ENCODE measurements around the gene COTL1.

COTL1 gene

DNA sequence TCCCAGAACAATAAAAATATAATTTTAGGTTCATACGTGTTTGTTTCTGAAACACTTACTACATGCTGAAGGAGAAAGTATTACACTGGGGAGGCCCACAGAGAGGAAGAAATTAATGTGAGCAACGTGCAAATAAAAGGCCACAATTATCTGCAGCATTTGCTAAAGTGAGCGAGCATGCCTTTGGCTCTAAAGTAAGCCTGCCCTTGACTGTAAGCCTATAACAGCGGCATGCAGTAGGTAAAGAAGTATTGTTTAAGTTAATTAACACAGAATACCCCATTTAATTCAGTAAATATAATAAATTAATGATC lies 13.2 kb upstream of the COTL1 start:
- Histone ChIP-seq H3K9me3 (replicated peaks; ENCODE audit: insufficient read depth, low read length) (no peaks in the 10 kb centered on the region), H3F3A (ENCODE audit: insufficient read depth, low read length) (peaks cover 8% of the 10 kb centered on the region), H3K79me2 (ENCODE audit: low read length) (no peaks in the 10 kb centered on the region), H3K4me2 (ENCODE audit: low read depth, low read length) (peak overlapping the region; percentile 29; the same call in 1 of the 2 replicates), H3K4me3 (ENCODE audit: low read length) (no peak overlapping the region), H3K27ac (ENCODE audit: low read length) (no peak overlapping the region), H3K36me3 (replicated peaks; ENCODE audit: insufficient read depth, low read length) (no peaks in the 10 kb centered on the region), H3K9ac (ENCODE audit: low read length) (no peak overlapping the region), H4K20me1 (ENCODE audit: insufficient read depth, low read length) (no peaks in the 10 kb centered on the region), H2AFZ (ENCODE audit: low read length) (no peak overlapping the region), H3K4me1 (ENCODE audit: low read length) (peaks cover 6% of the 10 kb centered on the region), H3K27me3 (replicated peaks; ENCODE audit: insufficient read depth, low read length) (no peaks in the 10 kb centered on the region), H3K9me2 (replicated peaks; ENCODE audit: insufficient read depth, low read length) (no peaks in the 10 kb centered on the region)
- TF ChIP-seq, protein P1, sequence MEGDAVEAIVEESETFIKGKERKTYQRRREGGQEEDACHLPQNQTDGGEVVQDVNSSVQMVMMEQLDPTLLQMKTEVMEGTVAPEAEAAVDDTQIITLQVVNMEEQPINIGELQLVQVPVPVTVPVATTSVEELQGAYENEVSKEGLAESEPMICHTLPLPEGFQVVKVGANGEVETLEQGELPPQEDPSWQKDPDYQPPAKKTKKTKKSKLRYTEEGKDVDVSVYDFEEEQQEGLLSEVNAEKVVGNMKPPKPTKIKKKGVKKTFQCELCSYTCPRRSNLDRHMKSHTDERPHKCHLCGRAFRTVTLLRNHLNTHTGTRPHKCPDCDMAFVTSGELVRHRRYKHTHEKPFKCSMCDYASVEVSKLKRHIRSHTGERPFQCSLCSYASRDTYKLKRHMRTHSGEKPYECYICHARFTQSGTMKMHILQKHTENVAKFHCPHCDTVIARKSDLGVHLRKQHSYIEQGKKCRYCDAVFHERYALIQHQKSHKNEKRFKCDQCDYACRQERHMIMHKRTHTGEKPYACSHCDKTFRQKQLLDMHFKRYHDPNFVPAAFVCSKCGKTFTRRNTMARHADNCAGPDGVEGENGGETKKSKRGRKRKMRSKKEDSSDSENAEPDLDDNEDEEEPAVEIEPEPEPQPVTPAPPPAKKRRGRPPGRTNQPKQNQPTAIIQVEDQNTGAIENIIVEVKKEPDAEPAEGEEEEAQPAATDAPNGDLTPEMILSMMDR (IDR thresholded peaks at IDR 0.05; ENCODE audit: low read length), result no peak
- no peak for TF ChIP-seq EZH2 (optimal IDR thresholded peaks at IDR 0.05; ENCODE audit: low read depth, low read length)
- TF ChIP-seq EZH2phosphoT487 (IDR thresholded peaks at IDR 0.05; ENCODE audit: low read length), result no peak
- no peak for DNase-seq

DNA sequence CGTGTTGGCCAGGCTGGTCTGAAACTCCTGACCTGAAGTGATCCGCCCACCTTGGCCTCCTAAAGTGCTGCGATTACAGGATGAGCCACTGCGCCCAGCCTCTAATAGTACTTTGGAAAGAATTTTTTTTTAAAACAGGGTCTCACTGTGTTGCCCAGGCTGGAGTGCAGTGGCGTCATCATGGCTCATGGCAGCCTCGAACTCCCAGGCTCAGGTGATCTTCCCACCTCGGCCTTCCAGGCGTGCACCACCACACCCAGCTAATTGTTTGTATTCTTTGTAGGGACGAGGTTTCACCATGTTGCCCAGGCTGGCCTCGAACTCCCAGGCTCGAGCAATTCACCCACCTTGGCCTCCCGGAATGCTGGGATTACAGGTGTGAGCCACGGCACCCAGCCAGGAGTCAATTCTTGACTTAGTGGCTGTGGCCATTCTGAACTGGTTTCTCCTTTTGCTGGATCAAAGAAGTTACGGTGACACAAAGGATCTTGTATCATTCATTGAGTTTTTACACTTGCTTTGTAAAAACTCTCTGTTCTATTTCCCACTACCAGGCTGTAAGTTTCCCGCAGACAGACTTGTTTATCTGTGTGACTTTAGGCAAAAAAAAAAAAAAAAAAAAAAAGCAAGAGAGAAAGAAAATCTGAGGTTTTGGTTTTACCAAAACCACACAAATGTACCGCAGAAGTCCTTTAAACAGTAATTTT lies 12.7 kb upstream of the COTL1 start:
- Histone ChIP-seq H3K27me3 (replicated peaks; ENCODE audit: insufficient read depth, low read length) (no peaks in the 10 kb centered on the region), H3K27ac (ENCODE audit: low read length) (no peak overlapping the region), H3K9me2 (replicated peaks; ENCODE audit: insufficient read depth, low read length) (no peaks in the 10 kb centered on the region), H3K4me3 (ENCODE audit: low read length) (no peak overlapping the region), H3K9ac (ENCODE audit: low read length) (no peak overlapping the region), H3F3A (ENCODE audit: insufficient read depth, low read length) (peaks cover 8% of the 10 kb centered on the region), H4K20me1 (ENCODE audit: insufficient read depth, low read length) (no peaks in the 10 kb centered on the region), H3K79me2 (ENCODE audit: low read length) (no peaks in the 10 kb centered on the region), H3K4me2 (ENCODE audit: low read depth, low read length) (peak overlapping the region; percentile 29; the same call in 1 of the 2 replicates), H3K4me1 (ENCODE audit: low read length) (peaks cover 6% of the 10 kb centered on the region), H3K36me3 (replicated peaks; ENCODE audit: insufficient read depth, low read length) (no peaks in the 10 kb centered on the region), H3K9me3 (replicated peaks; ENCODE audit: insufficient read depth, low read length) (no peaks in the 10 kb centered on the region), H2AFZ (ENCODE audit: low read length) (no peak overlapping the region)
- DNase-seq, result peak; percentile 54
- no peak for TF ChIP-seq EZH2 (optimal IDR thresholded peaks at IDR 0.05; ENCODE audit: low read depth, low read length)
- no peak for TF ChIP-seq EZH2phosphoT487 (IDR thresholded peaks at IDR 0.05; ENCODE audit: low read length)
- TF ChIP-seq, protein P1 (IDR thresholded peaks at IDR 0.05; ENCODE audit: low read length), result no peak

DNA sequence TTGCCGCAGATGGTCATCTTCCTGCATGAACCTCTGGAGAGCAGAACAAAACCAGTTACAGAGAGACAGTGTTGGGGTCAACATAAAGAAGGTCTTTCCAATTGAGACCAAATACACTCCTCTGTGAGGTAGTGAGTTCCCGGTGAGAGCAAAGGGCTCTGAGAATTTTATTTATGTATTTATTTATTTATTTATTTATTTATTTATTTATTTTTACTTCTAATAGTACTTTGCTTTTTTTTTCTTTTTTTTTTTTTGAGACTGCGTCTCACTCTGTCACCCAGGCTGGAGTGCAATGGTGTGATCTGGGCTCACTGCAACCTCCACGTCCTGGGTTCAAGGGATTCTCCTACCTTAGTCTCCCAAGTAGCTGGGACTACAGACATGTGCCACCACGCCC lies 12.1 kb upstream of the COTL1 start:
- Histone ChIP-seq H3K79me2 (ENCODE audit: low read length) (no peaks in the 10 kb centered on the region), H3K27ac (ENCODE audit: low read length) (no peak overlapping the region), H3F3A (ENCODE audit: insufficient read depth, low read length) (peaks cover 8% of the 10 kb centered on the region), H3K9me3 (replicated peaks; ENCODE audit: insufficient read depth, low read length) (no peaks in the 10 kb centered on the region), H3K27me3 (replicated peaks; ENCODE audit: insufficient read depth, low read length) (no peaks in the 10 kb centered on the region), H3K4me2 (ENCODE audit: low read depth, low read length) (no peak overlapping the region), H4K20me1 (ENCODE audit: insufficient read depth, low read length) (no peaks in the 10 kb centered on the region), H2AFZ (ENCODE audit: low read length) (no peak overlapping the region), H3K36me3 (replicated peaks; ENCODE audit: insufficient read depth, low read length) (no peaks in the 10 kb centered on the region), H3K4me3 (ENCODE audit: low read length) (no peak overlapping the region), H3K9ac (ENCODE audit: low read length) (no peak overlapping the region), H3K4me1 (ENCODE audit: low read length) (peaks cover 6% of the 10 kb centered on the region), H3K9me2 (replicated peaks; ENCODE audit: insufficient read depth, low read length) (no peaks in the 10 kb centered on the region)
- DNase-seq, result no peak
- TF ChIP-seq, protein P1 (IDR thresholded peaks at IDR 0.05; ENCODE audit: low read length), result no peak
- TF ChIP-seq EZH2 (optimal IDR thresholded peaks at IDR 0.05; ENCODE audit: low read depth, low read length), result no peak
- TF ChIP-seq EZH2phosphoT487 (IDR thresholded peaks at IDR 0.05; ENCODE audit: low read length), result no peak
